Lower lobe of right lung (tissue), 2 donors: Measurements from ENCODE around the gene SAYSD1. TPM values are rescaled to one million over a fixed set of nuclear protein-coding genes. Genes with fewer than 3 reads are reported as not detected.

Experiments used
- ATAC-seq, 2 donors: fragments of 200-7000 bp; cut with Tn5 transposase; one replicate each; pipeline ENCODE4 v1.9.1; 2020 to 2022; ENCODE audit warnings: mild to moderate bottlenecking in 2 of 2, moderate library complexity in 2 of 2
- DNase-seq: peaks from one replicate; pipeline ENCODE4 v3.0.0-alpha.2; 2020
- H3K27ac ChIP-seq: fragments of 200-600 bp; one replicate; pipeline ENCODE4 v1.8.0; 2022
- H3K27me3 ChIP-seq: fragments of 200-600 bp; one replicate; pipeline ENCODE4 v1.8.0; 2022; ENCODE audit warnings: low read depth
- H3K36me3 ChIP-seq: fragments of 200-600 bp; one replicate; pipeline ENCODE4 v1.8.0; 2022; ENCODE audit warnings: mild to moderate bottlenecking
- H3K4me1 ChIP-seq: fragments of 200-600 bp; one replicate; pipeline ENCODE4 v1.8.0; 2022
- H3K4me3 ChIP-seq: fragments of 200-600 bp; one replicate; pipeline ENCODE4 v1.8.0; 2022; ENCODE audit warnings: mild to moderate bottlenecking
- H3K9me3 ChIP-seq: fragments of 200-600 bp; one replicate; pipeline ENCODE4 v1.8.0; 2022
- CTCF ChIP-seq: fragments of 200-600 bp; IDR thresholded peaks from one replicate; pipeline ENCODE4 v1.8.0; 2022; ENCODE audit warnings: antibody characterized with exemption, mild to moderate bottlenecking
- intact Hi-C: fragments of 100-400 bp; cut with DNase I; formaldehyde crosslinking; loops from one replicate; pipeline ENCODE4 v1.11.0; 2022
- total RNA-seq: library from RNA; stranded (reverse); fragmentation: NEBNext Ultra II Directional; extraction: Animal tissue kit (Norgen Biotek cat#: 25700); gene quantifications from one replicate; pipeline ENCODE4 v1.2.1, GENCODE V29; 2021
- donor health status: DM: no; HTN: yes; CAD: no; lungs with severe emphysema.

SAYSD1 gene
- total RNA-seq, 1 donor from 2014 or later, result 15.5 TPM

GRCh38 chr6:39107641-39108040 is 7.3 kb downstream of the SAYSD1 start:
- Histone ChIP-seq H3K9me3 (no peaks in the 10 kb centered on the region), H3K4me1 (peaks cover 10% of the 10 kb centered on the region), H3K27ac (no peak overlapping the region), H3K36me3 (peaks cover 23% of the 10 kb centered on the region), H3K27me3 (no peaks in the 10 kb centered on the region), H3K4me3 (no peak overlapping the region)
- intact Hi-C loops, result no loop called here
- no peak for ATAC-seq
- no peak for TF ChIP-seq CTCF
- DNase-seq, result no peak

- H3K27ac ChIP-seq, result no peak overlapping the region
Measured at GRCh38 chr6:39107034-39107433, 8.0 kb downstream of the SAYSD1 start.

GRCh38 chr6:39104528-39104927 is 10.5 kb downstream of the SAYSD1 start:
- Histone ChIP-seq H3K36me3 (peaks cover 18% of the 10 kb centered on the region), H3K27me3 (no peaks in the 10 kb centered on the region), H3K9me3 (no peaks in the 10 kb centered on the region), H3K4me1 (peaks cover 10% of the 10 kb centered on the region), H3K4me3 (no peak overlapping the region), H3K27ac (no peak overlapping the region)
- no peak for TF ChIP-seq CTCF
- ATAC-seq, result peak; percentile 55 to 72
- DNase-seq, result no peak
- intact Hi-C loops, result no loop called here

More at GRCh38 chr6:39107034-39107433, 8.0 kb downstream of the SAYSD1 start:
- intact Hi-C loops, result no loop called here
- Histone ChIP-seq H3K27me3 (no peaks in the 10 kb centered on the region), H3K4me1 (peaks cover 10% of the 10 kb centered on the region), H3K4me3 (no peak overlapping the region), H3K36me3 (peaks cover 23% of the 10 kb centered on the region), H3K9me3 (no peaks in the 10 kb centered on the region)
- no peak for ATAC-seq
- no peak for DNase-seq
- TF ChIP-seq CTCF, result no peak

- TF ChIP-seq CTCF, result no peak
- peaks cover 11% of the 10 kb centered on the region for H3K36me3 ChIP-seq
- no peaks in the 10 kb centered on the region for H3K9me3 ChIP-seq
- H3K4me1 ChIP-seq, result peaks cover 10% of the 10 kb centered on the region
- no peaks in the 10 kb centered on the region for H3K27me3 ChIP-seq
- H3K4me3 ChIP-seq, result no peak overlapping the region
- DNase-seq (no peak), ATAC-seq (no peak)
- H3K27ac ChIP-seq, result no peak overlapping the region
- intact Hi-C loops, result no loop called here
Measured at GRCh38 chr6:39102821-39103136, 12.2 kb downstream of the SAYSD1 start.

GRCh38 chr6:39102071-39102820 is 12.7 kb downstream of the SAYSD1 start:
- H3K4me1 ChIP-seq, result peaks cover 10% of the 10 kb centered on the region
- TF ChIP-seq CTCF, result peak; percentile 37
- DNase-seq, result no peak
- H3K27ac ChIP-seq, result no peak overlapping the region
- H3K27me3 ChIP-seq, result no peaks in the 10 kb centered on the region
- ATAC-seq, result peak; percentile 68 to 69
- no peak overlapping the region for H3K4me3 ChIP-seq
- intact Hi-C loops, result no loop called here
- H3K36me3 ChIP-seq, result peaks cover 11% of the 10 kb centered on the region
- no peaks in the 10 kb centered on the region for H3K9me3 ChIP-seq
